A549 treated with AZD9567 at 1 μM for 4 hours (cell line): ENCODE data around the gene NEMP2. TPM values are rescaled to one million over a fixed set of nuclear protein-coding genes. Genes with fewer than 3 reads are reported as not detected.

Experiments
- total RNA-seq: library from RNA; stranded (reverse); fragments of 200-300 nt; extraction: Qiagen RNA extraction; gene quantifications from 5 replicates; pipeline ENCODE4 v1.2.3, GENCODE V29; 2022; ENCODE audit not compliant: insufficient read depth

NEMP2 gene
- total RNA-seq = 4.1 to 7.8 TPM (median 7.3 TPM) in 5 replicates

DNA sequence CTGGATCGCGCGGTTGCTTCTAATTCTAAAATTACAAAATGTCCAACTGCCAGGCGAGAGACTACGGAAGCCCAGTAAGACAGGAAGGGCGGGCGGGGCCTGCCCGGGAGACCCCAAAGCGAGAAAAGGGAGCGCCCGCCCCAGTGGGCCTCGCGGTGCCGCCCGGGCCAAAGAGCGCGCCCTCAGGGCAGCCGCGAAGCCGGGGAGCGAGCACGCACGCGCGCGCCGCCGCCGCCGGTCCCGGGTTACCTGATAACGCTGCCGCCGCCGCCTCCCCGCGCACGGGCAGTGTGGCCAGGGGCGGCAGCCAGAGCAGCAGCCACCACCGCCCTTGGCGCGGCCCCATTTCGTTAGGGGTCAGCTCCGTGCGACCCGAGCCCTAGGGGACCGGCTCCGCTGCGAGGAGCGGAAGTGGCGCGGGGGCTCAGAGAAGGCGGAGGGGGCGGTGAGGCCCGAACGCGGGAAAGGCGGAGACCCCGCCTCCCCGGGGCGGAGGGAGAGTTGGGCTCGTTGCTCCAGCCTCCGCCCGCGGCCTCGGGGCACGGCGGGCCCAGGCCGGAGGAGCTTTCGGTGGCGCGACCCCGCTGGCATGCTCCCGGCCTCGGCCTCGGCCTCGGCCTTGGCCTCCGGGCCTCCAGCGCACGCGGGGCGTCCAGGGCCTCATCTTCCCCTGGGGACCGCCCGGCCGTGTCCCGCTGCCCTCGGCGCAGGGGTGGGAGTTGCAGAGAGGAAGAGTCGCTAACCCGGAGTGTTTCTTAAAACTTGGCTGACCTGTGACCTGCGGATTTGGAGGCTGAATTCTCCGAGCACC lies at the start of gene NEMP2:
Gene NEMP2 (minus strand): TSS at position 413 of the 811 bp plus-strand sequence. CDS start 67 bp downstream, at position 346.

Other genes starting within 250 kb of the NEMP2 start
- 12.7 to 27.4 TPM (median 14.8 TPM) in 5 replicates for gene HIBCH, start 214.9 kb downstream of the NEMP2 start, total RNA-seq
- gene INPP1, start 191.1 kb downstream of the NEMP2 start, total RNA-seq = 25.8 to 58.0 TPM (median 32.0 TPM) in 5 replicates
- gene MFSD6, start 126.4 kb downstream of the NEMP2 start, total RNA-seq = 21.3 to 32.3 TPM (median 28.9 TPM) in 5 replicates
- gene NAB1, start 114.4 kb upstream of the NEMP2 start, total RNA-seq = 24.0 to 43.9 TPM (median 35.2 TPM) in 5 replicates